Ammon's horn (tissue), 1 donor: ENCODE results near the gene B4GALT5.
"Not testable (repeated sequence)": the region's sequence is repeated elsewhere in the genome, so short reads cannot be mapped to it uniquely, and the experiment has no call there.

ENCODE experiments used
- DNase-seq: peaks from one replicate; pipeline ENCODE4 v3.0.0-alpha.2; 2016; ENCODE audit warnings: low spot score

The B4GALT5 gene

DNA sequence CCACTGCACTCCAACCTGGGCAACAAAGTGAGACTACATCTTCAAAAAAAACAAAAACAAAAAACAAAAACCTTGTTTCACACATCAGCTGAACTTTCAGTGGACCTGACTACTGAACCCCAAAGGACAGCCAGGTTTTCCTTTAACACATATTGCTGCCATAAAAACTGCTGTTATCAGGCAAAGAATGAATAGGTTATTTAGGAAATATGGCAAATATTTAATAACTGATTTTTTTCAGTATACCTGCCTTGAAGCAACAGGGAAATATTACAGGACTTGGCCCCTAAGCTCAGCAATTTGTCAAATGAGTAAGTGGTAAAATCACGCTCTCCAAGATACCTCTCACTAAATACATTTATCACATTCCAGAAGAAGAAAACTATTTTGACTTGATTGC, 34.0 kb downstream of the B4GALT5 start:
- DNase-seq, result no peak

DNA sequence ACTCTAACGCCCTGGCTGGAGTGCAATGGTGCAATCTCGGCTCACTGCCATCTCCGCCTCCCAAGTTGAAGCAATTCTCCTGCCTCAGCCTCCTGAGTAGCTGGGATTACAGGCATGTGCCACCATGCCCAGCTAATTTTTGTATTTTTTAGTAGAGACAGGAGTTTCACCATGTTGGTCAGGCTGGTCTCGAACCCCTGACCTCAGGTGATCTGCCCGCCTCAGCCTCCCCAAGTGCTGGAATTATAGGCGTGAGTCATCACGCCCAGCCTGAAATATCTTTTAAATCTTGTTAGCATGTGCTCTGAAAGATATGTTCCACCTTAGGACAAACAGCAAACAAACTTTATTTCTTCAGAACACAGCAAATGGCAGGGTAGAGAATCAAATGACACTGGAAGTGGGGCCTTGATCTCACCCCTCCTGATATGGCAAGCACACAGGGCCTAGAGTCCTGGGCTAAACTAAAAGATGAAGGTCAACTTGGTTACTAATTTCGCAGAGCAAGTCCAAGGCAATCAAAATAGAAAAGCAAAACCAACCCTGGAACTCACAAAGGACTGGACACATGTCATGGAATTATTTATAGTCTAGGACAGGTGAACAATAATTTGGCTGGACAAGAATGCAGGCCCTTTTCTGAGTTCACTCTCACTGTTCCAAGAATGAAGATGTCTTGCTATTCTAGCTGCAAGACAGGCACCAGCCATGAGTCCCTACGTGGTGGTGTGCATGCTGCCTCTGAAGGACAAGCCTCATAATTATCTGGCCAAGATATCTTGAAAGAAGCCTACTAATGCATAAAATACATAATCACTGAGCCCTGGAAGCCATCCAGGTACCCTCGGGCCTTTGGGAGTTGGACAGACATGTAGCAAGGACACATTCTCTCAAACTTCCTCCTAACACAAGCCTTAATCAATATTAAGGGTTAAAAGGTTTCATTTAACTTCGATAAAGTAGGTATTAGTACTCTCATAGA, 35.6 kb downstream of the B4GALT5 start:
- no peak for DNase-seq

DNA sequence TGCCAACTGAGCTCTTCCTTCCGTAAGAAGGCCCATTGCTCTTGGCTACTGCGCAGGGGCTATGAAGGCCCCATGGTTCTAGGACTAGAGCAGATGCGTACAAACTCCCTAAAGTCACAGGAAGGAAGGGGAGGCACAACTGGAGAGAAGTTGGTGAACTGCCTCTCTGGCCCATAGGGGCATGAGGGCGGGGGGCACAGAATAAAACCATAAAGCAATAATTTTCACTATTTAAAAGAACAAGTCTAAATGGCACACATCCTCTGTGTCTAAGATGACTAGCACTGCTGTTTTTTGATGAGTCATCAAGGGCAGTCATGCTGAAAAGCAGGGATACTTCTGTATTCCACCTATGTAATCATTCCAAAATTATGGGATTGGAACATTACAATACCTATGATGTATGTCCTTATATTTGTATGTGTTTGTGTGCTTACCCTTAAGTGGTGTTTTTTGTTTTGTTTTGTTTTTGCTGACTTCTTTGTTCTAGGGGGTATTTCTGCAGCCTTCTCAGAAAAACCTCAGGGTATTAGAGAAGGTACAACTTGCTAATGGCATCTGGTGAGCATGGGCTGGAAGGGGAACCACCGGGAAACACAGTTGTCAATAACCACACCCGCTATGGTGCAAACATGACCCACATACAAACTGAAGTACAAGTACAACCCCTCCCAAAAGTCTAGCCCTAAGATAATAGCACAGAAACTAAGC, 36.9 kb downstream of the B4GALT5 start:
- no peak for DNase-seq

DNA sequence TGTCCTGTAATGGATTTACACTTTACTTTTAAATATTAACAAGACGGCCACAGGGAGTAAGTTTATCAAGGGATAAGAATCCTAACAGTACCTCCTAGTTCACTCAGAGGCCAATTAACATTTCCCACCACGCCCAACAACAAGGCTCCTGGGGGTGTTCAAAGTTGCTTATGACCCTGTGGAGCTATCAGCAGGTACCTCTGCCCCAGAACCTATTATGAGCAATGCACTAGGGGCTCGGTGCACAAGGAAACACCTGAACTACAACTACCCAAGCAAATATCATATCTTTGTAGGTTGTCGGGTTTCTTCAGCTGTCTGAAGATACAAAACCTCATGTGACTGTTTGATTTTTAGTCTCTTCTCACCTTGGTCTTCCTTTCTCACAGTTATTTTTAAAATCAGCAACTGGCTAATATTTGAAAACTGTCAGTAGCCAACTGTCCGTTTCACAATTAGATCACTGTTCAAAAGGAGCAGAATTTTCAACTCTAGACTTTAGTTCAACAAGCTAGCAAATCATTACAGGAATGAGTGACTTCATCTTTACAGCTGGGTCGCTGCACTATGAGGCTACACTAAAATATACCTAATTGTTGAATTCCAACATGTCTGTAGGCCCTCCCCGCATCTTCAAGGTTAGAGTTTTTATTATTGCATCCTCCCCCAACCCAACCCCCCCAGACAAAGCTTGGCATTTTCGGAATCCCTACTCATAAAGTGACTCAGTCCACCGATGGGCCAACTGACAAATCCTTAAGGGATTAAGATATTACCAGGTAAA, 38.1 kb downstream of the B4GALT5 start:
- DNase-seq, result no peak

DNA sequence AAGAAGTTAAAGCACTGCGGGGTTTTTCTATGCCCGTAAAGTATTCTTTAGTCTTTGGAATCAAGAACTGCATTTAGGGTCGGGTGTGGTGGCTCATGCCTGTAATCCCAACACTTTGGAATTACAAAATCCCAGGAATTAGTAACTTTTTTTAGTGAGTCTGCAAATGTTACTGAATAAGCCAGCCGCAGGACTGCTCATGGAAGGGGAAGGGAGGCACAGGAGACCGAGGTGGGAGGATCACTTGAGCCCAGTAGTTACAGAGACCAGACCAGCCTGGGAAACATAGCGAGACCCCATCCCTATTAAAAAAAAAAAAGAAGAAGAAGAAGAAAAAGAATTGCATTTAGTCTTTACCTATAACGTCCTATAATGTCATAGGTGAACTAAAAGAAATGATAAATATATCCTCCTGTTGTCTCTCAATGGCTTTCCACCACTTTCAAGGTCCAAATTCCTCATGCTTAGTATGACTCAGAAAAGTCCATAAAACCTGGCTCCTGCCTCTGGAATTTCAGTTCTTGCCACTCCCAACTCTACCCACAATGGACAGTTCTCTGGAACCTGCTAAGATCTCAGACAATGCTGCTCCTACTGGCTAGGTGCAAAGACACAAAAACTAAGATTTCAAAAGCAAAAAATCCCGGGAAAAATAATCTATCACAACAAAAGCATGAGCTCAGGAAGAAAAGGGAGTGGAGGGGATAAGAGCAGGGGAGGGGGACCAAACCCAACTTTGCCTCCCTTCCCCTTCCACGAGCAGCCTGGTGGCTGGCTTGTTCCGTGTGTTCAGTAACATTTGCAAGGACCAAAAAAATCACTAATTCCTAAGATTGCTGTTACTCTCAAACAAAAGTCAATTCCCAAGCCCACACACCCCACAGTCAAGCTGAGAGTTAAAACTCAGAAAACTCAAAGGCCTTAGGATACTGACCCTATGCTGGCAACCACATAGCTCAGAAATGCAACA, 39.0 kb downstream of the B4GALT5 start:
- DNase-seq, result no peak

DNA sequence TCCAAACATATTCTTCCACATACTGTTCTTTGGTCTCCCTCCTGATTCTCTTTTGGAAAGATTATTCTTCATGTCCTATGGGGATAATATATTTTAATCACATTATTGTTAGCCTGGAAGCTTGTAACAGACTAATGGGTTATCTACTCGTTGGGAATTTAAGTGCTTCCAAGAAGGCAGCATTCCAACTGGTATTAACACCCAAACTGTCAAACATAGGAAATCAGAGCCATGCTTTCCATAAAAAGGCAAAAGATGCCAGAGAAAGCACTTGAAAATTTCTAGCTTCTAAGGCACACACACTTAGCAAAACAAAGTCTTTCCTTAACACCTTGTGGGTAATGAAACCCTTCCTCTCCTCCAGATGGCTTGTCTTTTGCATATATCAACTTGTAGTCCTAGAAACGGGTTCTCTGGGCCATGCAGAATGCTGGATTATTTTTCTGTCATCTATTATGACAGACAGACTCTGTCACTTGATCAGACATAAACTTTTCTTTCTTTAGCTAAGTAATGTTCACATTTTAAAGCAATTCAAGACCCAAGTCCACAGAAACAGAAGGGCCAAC, 41.5 kb downstream of the B4GALT5 start:
- DNase-seq, result no peak

DNA sequence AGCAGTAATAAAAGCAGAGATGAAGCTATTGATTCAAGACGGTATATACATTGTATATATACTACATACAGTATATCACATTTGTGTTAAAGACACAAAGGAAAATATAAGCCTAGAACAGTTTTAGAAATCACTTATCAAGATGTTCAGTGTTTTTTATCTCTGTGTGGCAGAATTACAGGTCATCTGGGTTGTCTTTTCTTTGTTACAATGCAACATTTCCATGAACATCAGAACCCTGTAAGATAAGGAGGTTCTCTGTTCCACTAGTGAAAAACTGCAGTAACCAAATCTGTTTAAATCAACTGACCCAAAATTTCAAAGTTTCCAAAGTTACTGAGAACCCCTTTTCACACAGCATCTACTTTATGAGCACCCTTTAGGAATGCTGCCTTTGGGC, 42.2 kb downstream of the B4GALT5 start:
- no peak for DNase-seq

DNA sequence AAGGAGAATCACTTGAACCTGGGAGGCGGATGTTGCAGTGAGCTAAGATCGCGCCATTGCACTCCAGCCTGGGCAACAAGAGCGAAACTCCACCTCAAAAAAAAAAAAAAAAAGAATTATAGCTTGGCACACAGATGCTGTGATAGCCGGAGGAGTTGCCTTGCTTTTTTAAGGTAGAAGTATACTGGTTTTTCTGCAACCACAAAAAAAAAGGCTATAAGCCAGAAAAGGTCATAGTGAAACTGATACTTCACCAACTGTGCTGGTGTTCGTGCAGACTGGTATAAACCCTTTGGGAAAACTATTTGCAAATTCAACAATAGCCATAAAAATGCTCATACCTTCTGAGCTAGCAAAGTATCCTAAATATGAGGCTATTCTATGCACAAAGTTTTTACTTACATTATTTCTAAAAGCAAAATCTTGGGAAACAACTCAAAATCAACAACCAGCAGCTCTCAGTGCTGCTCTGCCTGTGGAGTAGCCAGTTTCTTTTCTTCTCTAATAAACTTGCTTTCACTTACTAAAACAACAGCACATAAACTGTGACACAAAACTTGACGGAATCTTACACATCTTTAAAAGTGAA, 44.0 kb downstream of the B4GALT5 start:
- no peak for DNase-seq

DNA sequence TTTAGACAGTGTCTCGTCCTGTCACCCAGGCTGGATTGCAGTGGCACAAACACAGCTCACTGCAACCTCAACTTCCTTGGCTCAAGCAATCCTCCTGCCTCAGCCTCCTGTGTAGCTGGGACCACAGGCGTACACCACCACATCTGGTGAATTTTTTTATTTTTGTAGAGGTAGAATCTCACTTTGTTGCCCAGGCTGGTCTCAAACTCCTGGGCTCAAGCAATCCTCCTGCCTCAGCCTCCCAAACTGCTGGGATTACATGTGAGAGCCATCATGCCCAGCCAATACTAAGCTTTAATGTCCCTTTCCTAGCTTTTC, 44.8 kb downstream of the B4GALT5 start:
- not testable (repeated sequence) for DNase-seq

DNA sequence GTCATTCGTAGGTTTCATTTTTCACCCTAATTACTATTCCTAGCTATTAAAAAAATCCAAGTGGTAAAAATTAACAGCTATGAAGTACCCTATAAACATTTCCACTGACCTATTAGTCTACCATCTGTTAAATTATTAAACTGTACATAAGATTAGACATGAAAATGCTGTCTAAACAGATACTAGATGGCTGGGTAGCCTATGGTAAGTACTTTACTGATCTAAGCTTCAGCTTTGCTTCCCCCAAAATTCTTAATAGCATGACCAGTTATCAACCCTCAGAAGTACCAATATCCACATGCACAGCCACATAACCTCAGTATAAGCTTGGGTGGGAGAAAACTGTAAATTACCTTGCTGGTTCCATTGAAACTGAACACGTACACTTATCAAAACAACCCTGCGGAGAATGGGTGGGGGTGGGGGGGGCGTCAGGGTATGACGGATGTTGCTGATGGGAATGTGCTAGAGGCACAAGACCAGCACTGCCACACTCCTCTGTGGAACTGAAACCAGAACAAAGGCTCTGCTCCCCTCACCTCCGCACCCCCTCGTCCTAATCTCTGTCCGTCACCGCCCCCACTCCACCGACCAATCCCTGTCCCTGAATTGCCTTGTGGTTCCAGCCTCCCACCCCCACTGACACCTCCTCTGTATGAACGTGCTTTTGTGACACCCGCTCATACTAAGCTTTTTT, 45.3 kb downstream of the B4GALT5 start:
- DNase-seq, result peak; percentile 17

DNA sequence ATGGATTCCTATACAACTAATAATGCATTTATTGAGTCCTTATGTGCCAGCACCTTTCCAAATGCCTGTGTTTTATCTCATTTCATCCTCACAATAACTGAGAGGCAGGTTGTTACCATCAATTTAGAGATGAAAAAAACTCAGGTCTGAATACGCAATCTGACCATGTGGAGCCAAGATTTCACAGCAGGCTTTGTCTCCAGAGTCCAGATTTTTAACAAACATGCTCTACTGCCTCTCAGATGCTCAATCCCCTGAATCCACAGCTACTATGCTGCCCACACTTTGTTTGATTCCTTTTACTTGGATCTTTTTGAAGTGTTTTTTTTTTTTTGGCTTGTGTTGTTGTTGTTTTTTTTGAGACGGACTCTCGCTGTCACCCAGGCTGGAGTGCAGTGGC, 46.8 kb downstream of the B4GALT5 start:
- peak; percentile 11 for DNase-seq

DNA sequence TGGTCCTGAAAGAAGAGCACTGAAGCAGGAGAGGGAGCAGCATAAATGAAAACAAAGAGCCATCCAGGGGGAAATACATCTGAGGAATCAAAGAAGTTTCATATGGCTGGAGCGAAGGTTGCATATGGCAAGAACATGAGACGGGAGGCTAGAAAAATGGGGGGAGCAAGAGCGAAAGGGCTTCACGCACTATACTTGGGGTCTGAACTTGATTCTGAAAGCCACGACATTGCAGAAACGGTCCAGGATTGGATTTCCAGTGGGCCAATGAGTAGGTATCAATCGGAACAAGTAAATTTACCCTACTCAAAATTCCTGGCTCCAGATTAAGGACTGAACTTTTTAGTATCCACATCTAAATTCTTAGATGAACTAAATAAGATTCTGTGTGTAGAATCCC, 47.9 kb downstream of the B4GALT5 start:
- no peak for DNase-seq

DNA sequence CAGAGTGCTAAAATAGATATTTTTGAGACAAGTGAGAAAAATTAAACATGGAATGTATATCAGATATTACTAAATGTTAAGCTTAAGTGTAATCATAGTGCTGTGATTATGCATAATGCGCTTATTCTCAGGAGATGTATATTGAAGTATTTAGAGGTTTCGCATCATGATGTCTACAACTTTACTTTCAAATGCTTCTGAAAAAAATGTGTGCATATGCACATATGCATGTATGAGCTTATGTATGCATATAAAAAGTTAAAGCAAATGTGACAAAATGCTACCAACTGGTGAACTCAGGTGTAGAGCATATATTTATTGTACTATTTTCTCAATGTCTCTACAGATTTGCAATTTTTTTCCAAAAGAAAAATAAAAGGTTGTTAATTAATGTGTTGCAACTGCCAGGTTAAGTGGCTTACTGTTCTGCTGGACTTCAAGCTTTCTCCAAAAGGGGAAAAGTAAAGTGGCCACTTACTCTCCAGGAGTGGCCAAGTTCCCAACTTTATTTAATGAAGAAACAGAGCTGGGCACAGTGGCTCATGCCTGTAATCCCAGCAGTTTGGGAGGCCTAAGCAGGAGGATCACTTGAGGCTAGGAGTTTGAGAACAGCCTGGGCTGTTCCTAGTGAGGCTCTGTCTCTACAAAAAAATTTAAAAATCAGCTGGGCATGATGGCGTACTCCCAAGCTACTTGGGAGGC, 48.9 kb downstream of the B4GALT5 start:
- DNase-seq, result no peak

DNA sequence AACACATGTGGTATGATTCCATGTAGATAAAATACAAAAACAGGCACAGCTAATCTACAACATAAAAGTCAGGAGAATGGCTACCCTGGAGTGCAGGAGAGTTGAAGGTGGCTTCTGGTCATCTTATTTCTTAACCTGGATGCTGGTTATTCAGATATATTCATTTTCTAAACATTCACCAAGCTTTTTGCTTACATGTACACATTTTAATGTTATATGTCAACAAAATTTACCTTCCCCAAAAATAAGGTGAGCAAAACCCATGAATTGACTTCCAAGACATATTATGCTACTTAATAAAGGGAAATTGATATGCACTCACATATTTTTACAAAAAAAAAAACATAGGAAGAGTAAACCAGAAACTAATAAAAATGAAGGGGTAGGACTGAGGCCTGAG, 50.6 kb downstream of the B4GALT5 start:
- DNase-seq, result no peak

DNA sequence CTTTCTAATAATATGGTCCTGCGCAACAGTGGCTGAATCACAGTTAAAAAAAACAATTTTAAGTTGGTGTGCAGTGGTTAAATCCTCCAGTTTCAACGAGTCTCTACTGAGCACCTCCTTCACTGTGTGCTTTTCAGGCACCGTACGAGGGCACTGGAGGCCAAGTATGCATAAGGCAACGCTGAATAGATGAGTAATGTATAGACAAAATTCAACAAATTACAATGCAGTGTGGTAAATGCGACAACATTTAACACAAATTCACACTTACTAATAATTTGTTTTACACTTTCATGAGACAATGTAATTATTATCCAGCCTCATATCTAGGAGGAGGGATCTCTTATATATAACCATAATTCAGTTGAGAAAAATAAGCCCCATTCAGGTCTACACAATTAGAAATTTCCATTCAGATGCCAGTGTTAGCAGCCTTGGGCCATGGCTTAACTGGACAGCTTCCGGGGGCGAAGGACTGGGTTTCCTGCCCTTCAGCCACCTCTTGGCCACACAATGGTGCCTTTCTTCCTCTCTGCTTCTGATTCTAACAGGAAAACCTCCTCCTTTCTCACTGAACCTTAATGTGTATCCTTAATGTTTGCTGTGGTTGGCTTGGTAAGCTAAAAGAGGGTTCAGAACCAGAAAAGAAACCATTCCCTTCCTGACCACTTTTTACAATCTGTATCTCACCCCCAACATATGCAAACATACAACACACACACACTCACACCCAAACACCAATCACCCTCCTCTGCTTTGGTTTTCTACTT, 51.9 kb downstream of the B4GALT5 start:
- no peak for DNase-seq

DNA sequence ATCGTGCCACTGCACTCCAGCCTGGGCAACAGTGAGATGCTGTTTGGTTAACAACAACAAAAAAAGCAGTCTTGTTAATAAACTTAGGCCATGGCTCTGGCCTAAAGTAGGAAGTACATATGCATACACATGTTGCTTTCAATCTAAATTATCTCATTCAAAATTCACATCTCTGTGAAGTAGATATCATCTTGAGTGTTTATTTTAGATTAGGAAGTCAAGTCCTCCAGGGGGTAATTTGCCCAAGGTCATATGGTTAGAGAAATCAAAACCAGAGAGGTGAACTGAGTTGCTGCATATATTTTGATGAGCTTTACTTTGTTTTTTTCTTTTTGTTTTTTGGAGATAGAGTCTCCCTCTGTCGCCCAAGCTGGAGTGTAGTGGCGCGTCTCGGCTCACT, 52.8 kb downstream of the B4GALT5 start:
- no peak for DNase-seq

DNA sequence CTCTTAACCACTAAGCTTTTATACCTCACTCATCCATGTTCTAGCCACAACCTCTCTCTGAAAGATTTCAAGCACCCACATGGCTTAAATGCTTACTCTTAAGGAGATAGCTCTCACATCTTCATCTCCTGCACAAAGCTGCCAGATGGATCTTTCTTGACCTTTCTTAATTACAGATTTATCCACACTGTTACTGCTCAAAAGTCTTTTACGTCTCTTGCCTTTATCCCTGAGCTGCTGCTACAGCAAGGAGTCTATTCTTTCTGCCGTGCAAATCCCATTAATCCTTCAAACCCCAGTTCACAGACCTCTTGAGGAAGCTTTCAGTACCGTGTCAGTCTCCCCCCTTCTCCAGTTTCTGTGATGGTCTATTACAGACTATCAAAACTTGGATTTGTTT, 54.6 kb downstream of the B4GALT5 start:
- DNase-seq, result no peak

DNA sequence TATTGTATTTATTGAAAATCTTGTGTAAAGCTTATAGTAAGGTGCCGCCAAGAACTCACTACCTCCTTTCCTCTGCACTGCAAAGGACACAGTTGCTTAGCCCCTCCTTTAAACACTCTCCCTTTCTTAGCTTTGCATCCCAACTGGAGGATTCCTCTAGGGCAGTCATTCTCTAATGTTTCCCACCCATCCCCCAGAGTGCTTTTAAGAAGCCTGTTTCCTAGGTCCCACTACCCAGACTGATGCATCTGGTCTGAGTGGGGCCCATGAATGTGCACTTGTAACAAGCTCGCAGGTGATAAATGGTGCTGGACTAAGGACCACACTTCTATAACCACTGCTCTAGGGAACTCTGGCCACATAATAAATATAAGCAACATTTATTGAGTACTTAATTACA, 55.2 kb downstream of the B4GALT5 start:
- DNase-seq, result no peak
